GM21528 (cell line): ENCODE results near the gene CNBD2.
"Not testable (repeated sequence)": the region's sequence is repeated elsewhere in the genome, so short reads cannot be mapped to it uniquely, and the experiment has no call there.

Experiments used
- ATAC-seq: cut with Tn5 transposase; IDR thresholded peaks from one replicate; pipeline ENCODE4 v1.9.1; 2021; ENCODE audit warnings: mild to moderate bottlenecking, moderate library complexity; ENCODE audit not compliant: unreplicated experiment, low FRiP score

The CNBD2 gene

GRCh38 chr20:35972462-35972861, 4.1 kb downstream of the CNBD2 start:
- no peak for ATAC-seq

- ATAC-seq: no peak
Observed at GRCh38 chr20:35974256-35974655, 5.9 kb downstream of the CNBD2 start.

- no peak for ATAC-seq
Observed at GRCh38 chr20:35975576-35976373, 7.4 kb downstream of the CNBD2 start.

- ATAC-seq: no peak
Observed at GRCh38 chr20:35978041-35978513, 9.7 kb downstream of the CNBD2 start.

GRCh38 chr20:35979544-35979943, 11.2 kb downstream of the CNBD2 start:
- no peak for ATAC-seq

- ATAC-seq: no peak
Observed at GRCh38 chr20:35981969-35982368, 13.6 kb downstream of the CNBD2 start.

GRCh38 chr20:35984382-35984781, 16.0 kb downstream of the CNBD2 start:
- no peak for ATAC-seq

- ATAC-seq: no peak
Observed at GRCh38 chr20:35985806-35986205, 17.4 kb downstream of the CNBD2 start.

GRCh38 chr20:35988910-35989463, 20.6 kb downstream of the CNBD2 start:
- no peak for ATAC-seq

GRCh38 chr20:35991142-35991771, 22.9 kb downstream of the CNBD2 start:
- no peak for ATAC-seq

GRCh38 chr20:35992713-35993335, 24.4 kb downstream of the CNBD2 start:
- no peak for ATAC-seq

GRCh38 chr20:35994994-35995453, 26.6 kb downstream of the CNBD2 start:
- no peak for ATAC-seq

GRCh38 chr20:35996492-35996891, 28.1 kb downstream of the CNBD2 start:
- not testable (repeated sequence) for ATAC-seq

- not testable (repeated sequence) for ATAC-seq
Observed at GRCh38 chr20:36001331-36001730, 32.9 kb downstream of the CNBD2 start.

GRCh38 chr20:36002855-36003254, 34.5 kb downstream of the CNBD2 start:
- no peak for ATAC-seq

GRCh38 chr20:36004045-36004444, 35.7 kb downstream of the CNBD2 start:
- ATAC-seq: no peak

- no peak for ATAC-seq
Observed at GRCh38 chr20:36008461-36009035, 40.2 kb downstream of the CNBD2 start.

GRCh38 chr20:36010076-36010475, 41.7 kb downstream of the CNBD2 start:
- no peak for ATAC-seq

- ATAC-seq: no peak
Observed at GRCh38 chr20:36010825-36011224, 42.4 kb downstream of the CNBD2 start.

- ATAC-seq: no peak
Observed at GRCh38 chr20:36015806-36016403, 47.5 kb downstream of the CNBD2 start.
